Stimulated activated naive CD8-positive, alpha-beta T cell treated with anti-CD3 and anti-CD28 coated beads, Interleukin-15, Interleukin-2, amounts not matched to agents 100 U/mL and 50 U/mL, for 24 hours (primary cell): ENCODE results near the gene CDHR5.

ENCODE experiments used
- ATAC-seq: fragments of 150-1000 bp; cut with Tn5 transposase; one replicate; pipeline ENCODE4 v1.10.0; 2021
- DNase-seq: peaks from one replicate; pipeline ENCODE4 v3.0.0; 2021

CDHR5 gene

DNA sequence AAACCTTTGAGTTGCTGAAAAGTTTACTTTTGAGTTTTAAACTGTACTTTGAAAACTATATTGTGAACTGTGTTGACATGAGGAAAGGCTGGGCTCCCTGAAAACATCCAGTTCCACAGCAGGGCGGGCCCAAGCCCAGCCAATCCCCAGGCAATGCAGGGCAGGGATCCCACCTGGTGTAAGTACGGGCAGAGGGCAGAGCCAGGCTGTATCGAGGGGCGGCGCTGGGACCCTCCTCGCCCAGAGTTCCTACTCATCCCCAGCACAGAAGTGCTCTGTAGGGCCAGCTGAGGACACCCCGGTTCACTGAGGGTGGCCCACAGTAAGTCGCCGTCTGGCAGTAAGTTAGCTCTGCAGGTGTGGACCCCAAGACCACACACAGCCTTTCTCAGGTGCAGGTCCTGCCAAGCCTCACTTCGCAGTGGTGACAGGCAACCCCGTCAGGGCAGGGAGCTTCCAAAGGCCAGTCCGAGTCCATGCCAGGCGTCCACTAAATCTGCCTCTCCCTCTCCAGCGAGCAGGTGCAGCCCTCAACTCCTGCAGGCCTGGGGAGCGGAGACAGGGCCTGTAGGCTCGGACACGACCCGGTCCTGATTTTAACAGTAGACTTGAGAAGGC, 57.6 kb downstream of the CDHR5 start:
- DNase-seq (no peak), ATAC-seq (no peak)
